Activated CD4-positive, alpha-beta T cell treated with anti-CD3 and anti-CD28 coated beads, Interleukin-2, amount 10 ng/mL, durations not matched to agents 7 days and 5 days (primary cell): Measurements from ENCODE around the gene PHF23. TPM values are rescaled to one million over a fixed set of nuclear protein-coding genes. Genes with fewer than 3 reads are reported as not detected.

Experiments used
- CTCF ChIA-PET: fragments of 350-600 bp; sonication (Branson Sonifier 250); formaldehyde crosslinking; loops from one replicate; lab custom pipeline; 2021; ENCODE audit warnings: antibody characterized with exemption; lab: Charles Lee
- POLR2A ChIA-PET: fragments of 350-600 bp; sonication (Branson Sonifier 250); formaldehyde crosslinking; loops from one replicate; lab custom pipeline; 2021; ENCODE audit warnings: antibody characterized with exemption; lab: Charles Lee
- DNase-seq: peaks from one replicate; pipeline ENCODE4 v3.0.0-alpha.2; 2020
- H3K27ac Mint-ChIP-seq: one replicate; pipeline ENCODE4 v1.8.0; 2021; ENCODE audit warnings: mild to moderate bottlenecking, moderate library complexity, mixed read lengths
- H3K27me3 Mint-ChIP-seq: one replicate; pipeline ENCODE4 v1.8.0; 2021; ENCODE audit warnings: mixed read lengths
- H3K36me3 Mint-ChIP-seq: one replicate; pipeline ENCODE4 v1.8.0; 2021; ENCODE audit warnings: low read depth, mixed read lengths
- H3K4me1 Mint-ChIP-seq: one replicate; pipeline ENCODE4 v1.8.0; 2021; ENCODE audit warnings: mixed read lengths
- H3K4me3 Mint-ChIP-seq: one replicate; pipeline ENCODE4 v1.8.0; 2021; ENCODE audit warnings: mild to moderate bottlenecking, moderate library complexity, mixed read lengths
- H3K9me3 Mint-ChIP-seq: one replicate; pipeline ENCODE4 v1.8.0; 2021; ENCODE audit warnings: mixed read lengths
- microRNA-seq: library from miRNA; unstranded; fragments of <30 nt; microRNA quantifications from one replicate; pipeline ENCODE4 v1.2.0, GENCODE V29; 2021; ENCODE audit warnings: borderline microRNAs expressed, borderline replicate concordance
- total RNA-seq, 2 experiments: library from RNA; stranded (reverse); gene quantifications; one replicate each; pipeline ENCODE4 v1.2.3, GENCODE V29; 2021

Gene PHF23
- total RNA-seq, 2 experiments from 2014 or later, result 55.9 to 59.2 TPM

- ChIA-PET POLR2A (interaction anchor here (0.6 kb wide), 1 partner anchor 20 kb away, joined by 5 read pairs; no protein-coding TSS in a partner anchor), CTCF (interaction anchor here (0.6 to 1.2 kb wide), 4 partner anchors 11 to 102 kb away, joined by 3 to 5 read pairs (median 4); no protein-coding TSS in a partner anchor)
- Mint-ChIP-seq H3K4me1 (peaks cover 32% of the 10 kb centered on the region), H3K27ac (peak overlapping the region; percentile 64), H3K36me3 (peaks cover 2% of the 10 kb centered on the region), H3K9me3 (no peaks in the 10 kb centered on the region), H3K27me3 (no peaks in the 10 kb centered on the region), H3K4me3 (peak overlapping the region; percentile 30)
- DNase-seq, result no peak
Measured at GRCh38 chr17:7203391-7203790, 35.9 kb downstream of the PHF23 start.

DNA sequence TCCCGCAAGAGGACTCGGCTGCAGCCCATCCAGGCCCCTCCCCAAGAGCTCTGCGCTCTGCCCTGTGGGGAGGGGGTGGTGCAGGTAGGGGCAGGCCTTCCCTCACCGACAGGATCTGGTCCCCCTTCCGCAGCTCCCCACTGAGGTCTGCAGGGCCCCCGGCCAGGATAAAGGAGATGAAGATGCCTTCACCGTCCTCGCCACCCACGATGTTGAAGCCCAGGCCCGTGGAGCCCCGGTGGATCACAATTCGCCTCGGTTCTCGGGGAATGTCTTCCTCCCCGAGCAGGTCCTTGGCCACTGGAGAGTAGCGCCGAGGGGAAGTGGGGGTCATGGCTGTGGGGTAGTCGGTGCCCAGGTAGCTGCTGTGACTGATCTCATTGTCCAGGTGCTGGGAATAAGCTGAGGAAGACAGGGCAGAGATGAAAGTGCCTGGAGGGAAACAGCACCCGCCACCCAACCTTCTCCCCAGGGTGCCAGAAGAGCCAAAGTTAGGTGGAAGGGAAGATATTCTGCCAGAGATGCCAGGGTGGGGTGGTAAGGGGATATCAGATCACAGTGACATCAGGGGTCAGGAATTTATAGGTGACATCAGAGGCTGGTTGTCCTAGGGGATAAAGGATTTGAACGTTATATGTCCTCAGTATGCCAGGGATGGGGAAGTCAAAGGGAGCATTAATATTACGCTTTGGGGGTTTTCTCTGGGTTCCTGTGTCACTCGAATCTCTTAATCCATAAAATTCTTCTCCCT is 42.4 kb downstream of the PHF23 start:
- CTCF ChIA-PET, result interaction anchor here (0.9 kb wide), 1 partner anchor 65 kb away, joined by 3 read pairs; no protein-coding TSS in a partner anchor

GRCh38 chr17:7195971-7196370 is 43.3 kb downstream of the PHF23 start:
- no peak overlapping the region for H3K27ac Mint-ChIP-seq
- H3K27me3 Mint-ChIP-seq, result no peaks in the 10 kb centered on the region
- H3K4me3 Mint-ChIP-seq, result no peak overlapping the region
- H3K9me3 Mint-ChIP-seq, result no peaks in the 10 kb centered on the region
- H3K36me3 Mint-ChIP-seq, result no peaks in the 10 kb centered on the region
- no peaks in the 10 kb centered on the region for H3K4me1 Mint-ChIP-seq
- ChIA-PET CTCF (interaction anchor here (0.7 to 0.9 kb wide), 3 partner anchors 11 to 64 kb away, joined by 3 read pairs; no protein-coding TSS in a partner anchor), POLR2A (no interaction called here)
- DNase-seq, result no peak

More for the DNA sequence above, 42.4 kb downstream of the PHF23 start:
- no peaks in the 10 kb centered on the region for H3K9me3 Mint-ChIP-seq
- H3K27me3 Mint-ChIP-seq, result no peaks in the 10 kb centered on the region
- POLR2A ChIA-PET, result no interaction called here
- H3K27ac Mint-ChIP-seq, result peak overlapping the region; percentile 36
- no peak overlapping the region for H3K4me3 Mint-ChIP-seq
- DNase-seq, result no peak
- H3K36me3 Mint-ChIP-seq, result no peaks in the 10 kb centered on the region
- H3K4me1 Mint-ChIP-seq, result no peaks in the 10 kb centered on the region

- Mint-ChIP-seq H3K36me3 (no peaks in the 10 kb centered on the region), H3K27me3 (no peaks in the 10 kb centered on the region), H3K4me3 (no peak overlapping the region), H3K9me3 (no peaks in the 10 kb centered on the region), H3K27ac (no peak overlapping the region), H3K4me1 (no peaks in the 10 kb centered on the region)
- CTCF ChIA-PET, result no interaction called here
- no peak for DNase-seq
- POLR2A ChIA-PET, result no interaction called here
Measured at GRCh38 chr17:7192271-7192937, 46.9 kb downstream of the PHF23 start.

DNA sequence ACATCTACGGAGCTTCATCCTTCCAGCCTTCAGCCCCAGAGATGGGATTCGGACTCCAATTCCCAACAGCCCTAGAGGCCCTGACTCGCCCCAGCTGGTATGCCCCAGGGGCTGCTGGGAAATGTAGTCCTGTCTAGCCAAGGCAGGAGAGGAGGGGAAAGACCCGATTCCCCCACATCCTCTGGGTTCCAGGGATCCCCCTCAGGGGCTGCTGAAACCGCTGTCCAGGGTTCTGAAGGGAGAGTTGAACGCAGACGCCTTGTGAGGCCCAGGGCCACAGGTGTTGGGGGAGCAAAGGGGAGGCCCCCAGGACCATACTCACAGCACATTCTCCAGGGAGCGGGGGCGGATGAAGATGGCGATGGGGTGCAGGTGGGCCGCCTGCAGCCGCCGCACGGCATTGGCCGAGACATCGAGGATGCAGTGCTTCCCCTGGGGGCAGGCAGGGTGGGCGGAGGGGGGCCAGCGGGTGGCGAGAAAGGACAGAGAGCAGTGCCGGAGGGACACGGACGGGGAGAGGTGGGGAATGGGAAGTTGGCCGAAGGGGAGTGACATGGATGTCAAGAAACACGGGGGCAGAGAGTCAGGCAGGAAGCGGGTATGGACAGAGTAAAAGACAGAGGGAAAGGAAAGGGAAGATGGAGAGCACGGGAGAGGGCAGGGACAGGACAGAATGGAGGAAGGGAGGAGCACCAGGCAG is 47.5 kb downstream of the PHF23 start:
- H3K4me1 Mint-ChIP-seq, result no peaks in the 10 kb centered on the region
- no peak overlapping the region for H3K4me3 Mint-ChIP-seq
- ChIA-PET POLR2A (no interaction called here), CTCF (no interaction called here)
- H3K9me3 Mint-ChIP-seq, result no peaks in the 10 kb centered on the region
- no peaks in the 10 kb centered on the region for H3K27me3 Mint-ChIP-seq
- no peaks in the 10 kb centered on the region for H3K36me3 Mint-ChIP-seq
- DNase-seq, result peak; percentile 35
- H3K27ac Mint-ChIP-seq, result no peak overlapping the region

- no peaks in the 10 kb centered on the region for H3K9me3 Mint-ChIP-seq
- no peak overlapping the region for H3K27ac Mint-ChIP-seq
- POLR2A ChIA-PET, result no interaction called here
- no peak overlapping the region for H3K4me3 Mint-ChIP-seq
- no peaks in the 10 kb centered on the region for H3K36me3 Mint-ChIP-seq
- DNase-seq, result no peak
- no peaks in the 10 kb centered on the region for H3K27me3 Mint-ChIP-seq
- H3K4me1 Mint-ChIP-seq, result peaks cover 4% of the 10 kb centered on the region
- CTCF ChIA-PET, result no interaction called here
Measured at GRCh38 chr17:7191069-7191468, 48.2 kb downstream of the PHF23 start.

- POLR2A ChIA-PET, result no interaction called here
- Mint-ChIP-seq H3K4me1 (peaks cover 4% of the 10 kb centered on the region), H3K27me3 (no peaks in the 10 kb centered on the region), H3K27ac (no peak overlapping the region), H3K4me3 (no peak overlapping the region), H3K36me3 (no peaks in the 10 kb centered on the region), H3K9me3 (no peaks in the 10 kb centered on the region)
- CTCF ChIA-PET, result interaction anchor here (0.6 kb wide), 1 partner anchor 182 kb away, joined by 5 read pairs; no protein-coding TSS in a partner anchor
- no peak for DNase-seq
Measured at GRCh38 chr17:7190276-7190917, 48.9 kb downstream of the PHF23 start.

DNA sequence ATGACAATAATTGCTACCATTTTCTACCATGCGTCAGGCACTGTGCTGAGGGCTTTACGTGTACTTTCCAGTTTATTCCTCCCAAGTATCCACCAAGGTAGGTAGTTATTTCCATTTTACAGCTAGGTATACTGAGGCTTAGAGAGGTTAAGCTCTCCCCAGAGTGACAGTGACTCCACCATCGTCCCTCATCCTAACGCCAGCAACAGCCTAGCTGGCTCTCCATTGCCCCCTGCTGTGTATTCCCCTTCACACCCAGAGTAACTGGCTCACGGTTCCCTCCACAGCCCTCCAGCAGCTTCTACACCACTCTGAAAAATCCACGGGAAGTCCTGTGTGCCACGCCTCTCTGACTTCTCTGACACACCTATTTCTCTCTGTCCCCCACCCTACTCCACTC is 53.0 kb downstream of the PHF23 start:
- Mint-ChIP-seq H3K9me3 (no peaks in the 10 kb centered on the region), H3K27me3 (no peaks in the 10 kb centered on the region), H3K4me3 (no peak overlapping the region), H3K36me3 (no peaks in the 10 kb centered on the region), H3K4me1 (peaks cover 4% of the 10 kb centered on the region), H3K27ac (no peak overlapping the region)
- ChIA-PET POLR2A (no interaction called here), CTCF (interaction anchor here (0.6 kb wide), 1 partner anchor 155 kb away, joined by 3 read pairs; no protein-coding TSS in a partner anchor)
- no peak for DNase-seq

Small RNA genes lying within 50 kb of the gene (microRNA-seq; reads per million reads assigned to microRNA genes)
- gene MIR324, result 1,458 reads per million, percentile 89 among the genes with 10 or more reads in this experiment

Other genes with a start within 250 kb of the PHF23 start
- not detected for gene ALOX12, start 243.4 kb downstream of the PHF23 start, total RNA-seq
- gene RNASEK, start 226.8 kb downstream of the PHF23 start, total RNA-seq, result 100 to 1,000 TPM; 134 to 170 TPM
- gene BCL6B, start 216.4 kb downstream of the PHF23 start, total RNA-seq, result under 1 TPM; 0.40 TPM
- gene SLC16A13, start 203.4 kb downstream of the PHF23 start, total RNA-seq, result 10 to 100 TPM; 18.0 to 19.1 TPM
- not detected for gene SLC16A11, start 195.4 kb downstream of the PHF23 start, total RNA-seq
- not detected for gene CLEC10A, start 159.2 kb downstream of the PHF23 start, total RNA-seq
- gene ASGR2, start 124.6 kb downstream of the PHF23 start, total RNA-seq, result not detected
- under 1 TPM; 0.29 to 0.62 TPM for gene ASGR1, start 60.1 kb downstream of the PHF23 start, total RNA-seq
- gene DLG4, start 19.6 kb downstream of the PHF23 start, total RNA-seq, result 1 to 10 TPM; 9.4 to 9.5 TPM
- gene ACADVL, start 19.5 kb downstream of the PHF23 start, total RNA-seq, result 100 to 1,000 TPM; 338 to 370 TPM
- 10 to 100 TPM; 53.2 TPM for gene DVL2, start 4.9 kb downstream of the PHF23 start, total RNA-seq
- 100 to 1,000 TPM; 256 to 279 TPM for gene GABARAP, start 3.0 kb upstream of the PHF23 start, total RNA-seq
- gene CTDNEP1, start 12.3 kb upstream of the PHF23 start, total RNA-seq, result 100 to 1,000 TPM; 168 to 183 TPM
- gene ELP5, start 12.8 kb upstream of the PHF23 start, total RNA-seq, result 10 to 100 TPM; 41.7 to 42.4 TPM
- under 1 TPM in 1 of 2 experiments, not detected in 1; 0.29 TPM for gene CLDN7, start 23.0 kb upstream of the PHF23 start, total RNA-seq
- not detected for gene SLC2A4, start 42.3 kb upstream of the PHF23 start, total RNA-seq
- under 1 TPM; 0.55 to 0.83 TPM for gene YBX2, start 55.2 kb upstream of the PHF23 start, total RNA-seq
- 100 to 1,000 TPM; 470 to 502 TPM for gene EIF5A, start 68.2 kb upstream of the PHF23 start, total RNA-seq
- 100 to 1,000 TPM in 1 of 2 experiments, 10 to 100 TPM in 1; 85.9 to 105 TPM for gene GPS2, start 75.9 kb upstream of the PHF23 start, total RNA-seq
- 10 to 100 TPM; 34.7 to 38.1 TPM for gene NEURL4, start 89.9 kb upstream of the PHF23 start, total RNA-seq
- 100 to 1,000 TPM; 727 to 775 TPM for gene ACAP1, start 97.1 kb upstream of the PHF23 start, total RNA-seq
- gene KCTD11, start 112.7 kb upstream of the PHF23 start, total RNA-seq, result 10 to 100 TPM; 11.2 to 12.5 TPM
- gene TMEM95, start 115.7 kb upstream of the PHF23 start, total RNA-seq, result under 1 TPM in 1 of 2 experiments, not detected in 1; 0.23 TPM
- 1 to 10 TPM; 1.5 to 2.1 TPM for gene TNK1, start 141.6 kb upstream of the PHF23 start, total RNA-seq
- gene PLSCR3, start 155.1 kb upstream of the PHF23 start, total RNA-seq, result 100 to 1,000 TPM; 151 to 161 TPM
- gene TMEM256, start 164.6 kb upstream of the PHF23 start, total RNA-seq, result 10 to 100 TPM; 47.2 to 48.3 TPM
- gene NLGN2, start 168.4 kb upstream of the PHF23 start, total RNA-seq, result 1 to 10 TPM in 1 of 2 experiments, under 1 TPM in 1; 0.89 to 1.4 TPM
- gene SPEM1, start 180.9 kb upstream of the PHF23 start, total RNA-seq, result not detected
- not detected for gene SPEM2, start 186.2 kb upstream of the PHF23 start, total RNA-seq
- gene SPEM3, start 189.4 kb upstream of the PHF23 start, total RNA-seq, result not detected
- gene TMEM102, start 196.0 kb upstream of the PHF23 start, total RNA-seq, result 10 to 100 TPM; 16.7 to 18.1 TPM
- 1 to 10 TPM; 6.8 to 9.4 TPM for gene FGF11, start 200.1 kb upstream of the PHF23 start, total RNA-seq
- 10 to 100 TPM; 18.8 to 19.2 TPM for gene CHRNB1, start 205.6 kb upstream of the PHF23 start, total RNA-seq
- gene ZBTB4, start 240.2 kb upstream of the PHF23 start, total RNA-seq, result 10 to 100 TPM; 25.8 to 28.4 TPM
- not detected for gene SLC35G6, start 242.0 kb upstream of the PHF23 start, total RNA-seq
- 100 to 1,000 TPM; 175 to 201 TPM for gene POLR2A, start 244.9 kb upstream of the PHF23 start, total RNA-seq